Stimulated activated CD8-positive, alpha-beta memory T cell treated with anti-CD3 and anti-CD28 coated beads, Interleukin-4, amount 100 ng/mL, for 24 hours (primary cell): ENCODE results near the gene GLRX5.

Source experiments
- DNase-seq: peaks from one replicate; pipeline ENCODE4 v3.0.0-alpha.2; 2020; ENCODE audit warnings: low read depth

Gene GLRX5

DNA sequence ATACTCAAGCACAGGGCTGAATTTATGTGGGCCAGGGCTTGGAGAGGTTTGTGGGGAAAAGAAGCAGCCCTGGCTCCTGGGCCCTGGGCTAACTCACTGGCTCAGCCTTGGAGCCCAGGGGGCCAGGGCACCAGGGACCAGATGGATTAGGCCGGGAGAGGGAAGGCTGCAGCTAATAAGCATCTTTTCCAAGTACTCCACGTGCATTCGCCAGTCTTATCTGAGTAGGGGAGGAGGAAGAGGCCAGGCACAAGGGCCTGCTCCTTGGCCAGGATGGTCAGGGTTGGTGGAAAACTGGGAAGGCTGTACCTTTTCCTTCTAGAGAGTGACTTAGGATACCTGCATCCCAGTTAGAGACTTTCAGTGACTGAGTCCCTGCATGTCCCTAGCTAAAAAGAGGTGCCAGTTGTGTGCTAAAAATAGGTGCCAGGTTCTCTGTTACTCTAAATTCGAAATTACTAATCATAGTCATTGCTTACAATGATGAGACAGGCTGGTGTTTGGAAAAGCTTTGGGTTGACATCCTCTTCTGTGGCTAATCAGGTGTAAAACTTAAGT lies 1.3 kb downstream of the GLRX5 start:
- DNase-seq: no peak

DNA sequence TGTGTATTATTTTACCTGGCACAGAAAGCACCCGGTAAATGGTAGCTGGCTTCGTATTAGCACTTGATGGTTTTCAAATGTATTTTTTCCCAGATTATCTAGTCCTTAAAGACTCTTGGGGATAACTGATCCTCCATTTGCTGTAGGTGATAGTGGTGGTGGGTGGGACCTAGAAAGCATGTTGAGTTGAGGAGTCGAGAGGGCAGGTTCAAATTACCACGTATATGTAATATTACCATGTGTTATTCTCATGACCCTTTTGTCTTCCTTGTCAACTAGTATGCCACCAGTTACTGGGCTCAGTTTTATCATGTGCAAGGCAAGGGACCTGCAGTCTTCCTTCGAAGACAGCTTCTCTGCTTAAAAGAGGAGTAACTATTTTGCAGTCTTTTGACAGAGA lies 1.8 kb downstream of the GLRX5 start:
- no peak for DNase-seq

- no peak for DNase-seq
These were observed 2.6 kb downstream of the GLRX5 start for GRCh38 chr14:95537298-95538089.

GRCh38 chr14:95538801-95539509 lies 4.1 kb downstream of the GLRX5 start:
- no peak for DNase-seq

GRCh38 chr14:95540236-95540855 lies 5.5 kb downstream of the GLRX5 start:
- no peak for DNase-seq

- DNase-seq: no peak
These were observed 6.5 kb downstream of the GLRX5 start for GRCh38 chr14:95541346-95541745.

DNA sequence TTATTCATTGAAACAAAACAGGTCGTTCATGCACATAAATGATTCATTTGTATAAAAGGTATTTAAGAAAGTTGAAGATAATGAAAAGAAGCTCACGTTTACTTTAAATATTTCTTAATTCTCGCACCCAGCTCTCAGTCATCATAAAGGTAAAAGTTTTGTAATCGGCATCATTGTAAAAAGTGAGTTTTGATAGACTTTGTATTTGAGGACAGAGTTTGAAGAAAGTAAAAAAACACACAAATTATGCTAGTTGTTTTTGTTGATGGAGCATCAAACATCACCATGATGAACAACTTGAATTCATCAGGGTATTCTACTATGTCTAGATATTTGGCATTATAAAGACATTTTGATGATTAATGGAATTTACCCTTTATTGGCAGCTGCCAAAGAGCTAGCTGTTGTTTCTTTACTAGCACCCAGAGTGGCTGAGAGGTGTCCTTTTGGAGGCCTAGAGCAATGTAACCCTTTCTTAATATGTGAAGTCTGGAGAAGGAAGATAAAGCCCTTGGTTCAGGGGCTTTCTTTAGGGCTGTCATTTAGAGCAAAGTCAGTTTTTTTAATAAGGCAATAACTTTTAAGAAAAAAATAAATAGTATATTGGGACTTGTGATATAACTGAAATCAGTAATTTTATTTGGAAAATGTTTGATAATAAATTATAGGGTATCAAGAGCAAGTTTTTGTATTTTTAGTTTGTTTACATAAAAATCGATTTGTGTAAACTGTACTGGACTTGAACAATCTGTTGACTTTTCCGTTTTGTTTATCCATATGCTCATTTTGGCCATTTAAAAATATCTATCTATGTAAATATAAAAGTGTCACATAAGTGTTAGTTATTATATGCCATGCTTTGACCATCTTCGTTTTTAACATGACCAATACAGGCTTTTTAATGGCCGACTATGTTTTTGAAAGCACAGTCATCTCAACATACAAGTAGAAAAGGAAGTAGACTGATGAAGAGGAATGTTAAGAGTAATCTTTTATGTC lies 7.4 kb downstream of the GLRX5 start:
- DNase-seq: no peak

GRCh38 chr14:95543021-95543420 lies 8.2 kb downstream of the GLRX5 start:
- DNase-seq: no peak

DNA sequence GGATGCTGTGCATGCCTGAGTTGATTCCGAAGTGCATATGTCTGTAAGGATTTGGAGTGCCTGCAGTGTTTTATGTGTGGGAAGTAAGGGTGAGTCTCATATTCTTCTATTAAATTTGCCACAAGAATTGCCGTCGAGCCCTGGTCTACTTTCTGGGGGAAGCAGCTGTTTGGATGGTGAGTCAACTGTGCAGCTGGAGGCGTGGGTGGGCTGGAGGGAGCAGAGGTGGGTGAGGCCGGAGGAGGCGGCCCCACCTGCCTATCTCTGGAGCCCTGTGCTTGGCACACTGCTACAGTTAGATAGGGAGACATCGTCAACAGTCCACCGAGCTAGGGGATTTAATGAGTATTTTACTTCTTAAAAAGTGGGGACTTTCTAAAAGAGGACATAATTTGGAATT lies 9.7 kb downstream of the GLRX5 start:
- DNase-seq: no peak

DNA sequence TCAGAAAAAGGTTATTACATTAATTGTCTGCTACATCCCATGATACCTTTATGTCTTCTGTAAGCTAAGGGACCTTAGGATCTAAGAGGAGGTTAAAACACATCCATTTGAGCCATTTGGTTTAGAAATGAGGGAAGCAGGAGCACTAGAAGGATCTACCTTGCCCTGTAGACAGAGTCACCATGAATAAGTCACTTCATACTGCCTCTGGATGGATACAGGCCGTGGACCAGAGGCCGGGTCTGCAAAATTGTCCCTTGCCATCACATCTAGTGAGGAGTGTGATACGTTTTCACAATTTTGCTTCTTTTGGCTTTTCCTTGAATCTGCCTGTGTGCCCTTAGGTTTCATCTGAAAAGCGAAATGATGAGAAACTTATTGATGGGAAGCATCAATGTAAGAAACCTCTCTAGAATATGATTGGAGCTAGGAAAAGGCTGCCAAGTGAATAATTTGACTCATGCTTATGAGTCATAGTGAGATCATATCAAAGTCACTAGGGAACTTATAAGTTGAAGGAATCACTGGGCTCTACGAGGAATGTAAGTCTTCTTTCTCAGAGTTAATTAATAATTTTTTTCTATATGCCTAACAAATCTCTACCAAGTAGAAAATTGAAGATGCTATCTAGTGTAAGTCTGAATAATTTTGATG lies 10.8 kb downstream of the GLRX5 start:
- no peak for DNase-seq

GRCh38 chr14:95547272-95547625 lies 12.4 kb downstream of the GLRX5 start:
- DNase-seq: no peak

DNA sequence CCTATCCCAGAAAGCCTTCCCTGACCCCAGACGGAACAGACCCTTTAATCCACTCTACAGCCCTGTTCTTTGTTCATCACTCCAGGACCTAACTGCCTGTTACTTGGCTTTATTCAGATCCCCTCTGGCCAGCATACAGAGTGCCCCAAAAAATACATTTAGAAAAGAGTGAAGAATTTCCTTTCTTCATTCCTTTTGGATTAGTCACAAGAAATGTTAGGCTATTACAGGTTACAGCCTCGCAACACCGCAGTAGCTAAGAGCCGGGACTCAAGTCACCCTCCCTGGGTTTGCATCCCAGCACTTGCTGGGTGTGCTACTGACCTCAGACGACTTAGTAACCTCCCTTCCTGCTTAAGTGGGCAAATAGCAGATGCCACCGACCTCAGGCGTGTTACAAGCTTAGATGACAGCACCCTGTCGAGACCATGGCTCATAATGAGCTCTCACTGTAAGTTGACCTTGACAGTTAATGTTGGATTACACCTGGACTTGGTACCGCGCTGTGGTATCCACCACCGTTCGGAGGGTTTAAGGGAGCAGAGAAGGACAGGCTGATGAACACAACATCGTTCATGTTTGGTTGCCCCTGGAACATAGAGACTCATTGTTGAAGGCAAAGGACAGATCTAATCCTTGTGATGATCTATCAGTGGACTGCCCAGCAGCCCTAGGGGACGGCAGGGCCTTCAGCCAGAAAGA lies 12.9 kb downstream of the GLRX5 start:
- no peak for DNase-seq

DNA sequence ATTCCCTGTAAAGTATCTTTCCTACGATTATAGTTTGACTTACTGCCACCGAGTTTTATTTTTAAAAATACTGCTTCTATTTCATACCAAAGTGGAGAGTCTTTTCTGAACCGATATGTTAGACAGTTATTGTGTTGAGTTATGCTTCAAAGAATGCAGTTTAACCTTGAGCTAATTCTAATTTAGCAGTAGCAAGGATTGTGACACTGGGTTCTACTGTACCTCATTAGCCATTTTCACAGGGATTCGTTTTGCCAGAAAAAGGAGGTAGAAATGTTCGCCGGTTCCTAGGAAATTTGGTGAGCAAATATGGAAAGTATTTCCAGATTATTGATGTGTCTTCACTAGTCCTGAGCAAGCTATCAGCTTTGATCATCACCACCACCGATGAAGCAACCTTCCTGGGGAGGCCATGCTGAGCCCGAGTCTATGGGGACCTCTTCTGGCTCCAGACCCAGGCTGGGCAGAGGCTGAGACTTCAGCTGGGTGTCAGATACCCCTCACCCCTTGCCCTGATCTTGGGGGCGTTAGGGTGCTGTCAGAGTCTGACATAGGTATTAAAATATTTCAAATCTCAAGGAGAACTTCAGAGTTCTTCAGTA lies 13.6 kb downstream of the GLRX5 start:
- no peak for DNase-seq

DNA sequence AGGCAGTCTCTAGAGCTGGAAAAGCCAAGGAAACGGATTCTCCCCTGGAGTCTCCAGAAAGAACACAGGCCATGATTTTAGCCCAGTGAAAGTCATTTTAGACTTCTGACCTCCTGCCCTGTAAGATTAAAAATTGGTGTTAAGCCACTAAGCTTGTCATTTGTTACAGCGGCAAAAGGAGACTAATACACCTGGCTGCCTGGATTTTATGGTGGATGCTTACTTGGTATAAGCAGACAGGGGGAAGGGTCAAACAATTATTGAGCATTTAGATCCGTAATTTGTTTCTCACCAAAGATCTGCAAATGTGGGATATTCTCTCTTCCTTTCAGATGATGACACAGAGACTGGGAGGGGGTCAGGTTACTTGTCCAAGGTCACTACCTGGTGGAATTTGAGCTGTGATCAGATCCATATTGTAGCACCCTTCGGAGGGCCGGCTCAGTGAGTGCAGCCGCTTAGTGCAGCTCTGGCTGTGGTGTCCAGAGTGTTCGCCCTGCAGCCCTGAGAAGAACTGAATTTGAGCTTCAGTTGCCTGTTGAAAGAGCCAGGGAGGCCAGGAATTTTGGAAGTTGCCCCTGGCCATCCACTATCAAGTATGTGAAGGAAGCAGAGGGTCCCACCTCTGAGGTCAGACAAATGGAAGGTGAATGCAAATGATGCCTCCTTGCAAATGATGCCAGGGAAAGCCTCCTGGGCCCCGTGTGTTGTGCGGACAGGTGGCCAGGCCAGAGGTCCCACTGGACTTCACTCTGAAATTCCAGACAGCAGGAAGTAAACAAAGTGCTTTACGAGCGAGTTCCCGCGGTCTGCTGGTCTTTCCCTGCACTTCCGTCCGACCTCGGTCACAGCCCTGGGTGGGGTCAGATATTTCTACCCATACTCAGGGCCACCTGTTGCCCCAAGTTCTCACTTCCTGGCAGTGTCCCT lies 15.1 kb downstream of the GLRX5 start:
- no peak for DNase-seq

DNA sequence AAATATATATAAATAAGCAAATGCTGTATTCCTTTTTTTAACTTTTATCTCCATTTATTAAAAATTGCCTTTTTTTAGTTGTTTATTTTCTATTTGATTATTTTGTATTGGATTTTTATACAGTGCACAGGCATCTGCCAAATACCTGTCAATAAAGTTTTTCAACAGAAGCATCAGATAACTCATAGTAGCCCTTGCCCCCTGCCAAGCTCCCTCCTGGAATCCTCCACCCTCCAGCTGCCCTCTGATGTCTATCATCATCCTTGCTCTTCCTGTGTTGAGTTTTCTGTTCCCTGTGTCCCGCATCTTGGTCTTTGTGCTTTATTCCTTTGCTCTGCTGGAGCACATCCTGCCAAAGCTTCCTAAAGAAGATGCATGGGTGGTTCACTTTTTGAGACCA lies 16.6 kb downstream of the GLRX5 start:
- DNase-seq: no peak

- no peak for DNase-seq
These were observed 18.3 kb downstream of the GLRX5 start for GRCh38 chr14:95553141-95553540.

DNA sequence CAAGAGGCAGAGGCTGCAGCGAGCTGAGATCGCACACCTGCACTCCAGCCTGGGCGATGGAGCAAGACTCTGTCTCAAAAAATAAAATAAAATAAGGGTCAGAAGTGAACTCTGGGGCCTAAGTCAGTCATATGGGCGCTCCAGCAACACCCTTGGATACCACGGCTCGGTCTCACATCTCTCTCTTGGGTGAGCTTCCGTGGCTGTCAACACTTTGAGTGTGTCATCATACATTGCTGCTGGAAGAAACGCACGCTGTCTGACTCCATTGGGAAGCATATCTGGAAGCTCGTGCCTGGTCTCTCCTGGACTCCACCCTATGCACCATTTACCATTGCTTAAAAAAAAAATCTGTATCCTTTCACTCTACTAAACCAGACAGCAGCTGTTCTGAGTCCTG lies 20.2 kb downstream of the GLRX5 start:
- DNase-seq: no peak

DNA sequence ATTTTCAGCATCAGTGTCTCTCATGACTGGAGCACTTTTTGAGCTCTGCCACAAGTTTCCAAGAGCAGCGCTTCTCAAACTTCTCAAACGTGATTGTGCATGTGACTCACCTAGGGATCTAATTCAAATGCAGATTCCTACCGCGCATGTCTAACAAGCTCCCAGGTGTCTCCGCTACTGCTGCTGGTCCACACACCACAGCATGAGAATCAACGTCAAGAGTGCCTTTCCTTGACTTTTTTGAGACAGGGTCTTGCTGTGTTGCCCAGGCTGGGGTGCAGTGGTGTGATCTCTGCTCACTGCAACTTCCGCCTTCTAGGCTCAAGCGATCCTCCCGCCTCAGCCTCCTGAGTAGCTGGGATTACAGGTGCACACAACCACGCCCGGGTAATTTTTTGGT lies 22.4 kb downstream of the GLRX5 start:
- DNase-seq: no peak

DNA sequence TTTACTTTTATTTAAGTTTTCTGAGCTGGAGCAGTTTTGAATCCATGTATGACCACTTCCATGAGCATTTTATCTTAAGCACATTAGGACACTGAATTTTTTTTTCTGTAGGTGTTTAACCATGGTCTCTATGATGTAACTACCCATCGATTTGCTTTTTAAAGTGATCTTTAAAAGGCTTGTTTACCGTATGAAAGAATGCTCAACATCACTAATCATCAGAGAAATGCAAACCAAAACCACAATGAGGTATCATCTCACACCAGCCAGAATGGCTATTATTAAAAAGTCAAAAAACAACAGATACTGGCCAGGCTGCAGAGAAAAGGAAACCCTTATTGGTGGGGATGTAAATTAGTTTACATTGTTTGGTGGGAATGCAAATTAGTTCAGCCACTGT lies 23.0 kb downstream of the GLRX5 start:
- no peak for DNase-seq
